Neural progenitor cell (in vitro differentiated cells): ENCODE measurements around the gene ACKR2. TPM values are rescaled to one million over a fixed set of nuclear protein-coding genes. Genes with fewer than 3 reads are reported as not detected.
A peak's percentile ranks its signal among the peaks of the same experiment; 100 is the strongest.

ENCODE experiments used
- DNase-seq: peaks from one replicate; pipeline ENCODE4 v3.0.0-alpha.2; 2016; ENCODE audit warnings: low spot score
- H2AFZ ChIP-seq: fragments of 200-600 bp; sonication (generic); replicated peaks from 2 replicates; pipeline ENCODE4 v1.6.1; 2016; ENCODE audit warnings: antibody characterized with exemption
- H3F3A ChIP-seq: fragments of 200-600 bp; sonication (generic); 2 replicates; pipeline ENCODE4 v1.6.1; 2016; ENCODE audit warnings: antibody characterized with exemption, low read depth
- H3K27ac ChIP-seq: fragments of 200-600 bp; sonication (generic); 2 replicates; pipeline ENCODE4 v1.5.1; 2016; ENCODE audit warnings: mild to moderate bottlenecking
- H3K27me3 ChIP-seq: fragments of 200-600 bp; sonication (generic); 2 replicates; pipeline ENCODE4 v1.6.1; 2016; ENCODE audit warnings: mild to moderate bottlenecking, moderate library complexity
- H3K36me3 ChIP-seq: fragments of 200-600 bp; sonication (generic); 2 replicates; pipeline ENCODE4 v1.5.1; 2016
- H3K4me1 ChIP-seq: fragments of 200-600 bp; sonication (generic); 2 replicates; pipeline ENCODE4 v1.6.1; 2016; ENCODE audit warnings: mixed run types
- H3K4me2 ChIP-seq: fragments of 200-600 bp; sonication (generic); 2 replicates; pipeline ENCODE4 v1.6.1; 2016
- H3K4me3 ChIP-seq: fragments of 200-600 bp; sonication (generic); 2 replicates; pipeline ENCODE4 v1.5.1; 2016
- H3K79me2 ChIP-seq: fragments of 200-600 bp; sonication (generic); 2 replicates; pipeline ENCODE4 v1.6.1; 2016; ENCODE audit warnings: low read depth
- H3K9ac ChIP-seq: fragments of 200-600 bp; sonication (generic); 2 replicates; pipeline ENCODE4 v1.6.1; 2016
- H3K9me3 ChIP-seq: fragments of 200-600 bp; sonication (generic); 2 replicates; pipeline ENCODE4 v1.5.1; 2016; ENCODE audit warnings: low read depth
- H4K20me1 ChIP-seq: fragments of 200-600 bp; sonication (generic); 2 replicates; pipeline ENCODE4 v1.6.1; 2016; ENCODE audit warnings: low read depth
- H3K27ac Mint-ChIP-seq: 3 replicates; pipeline ENCODE4 v1.8.0; 2021; ENCODE audit warnings: mixed read lengths
- H3K27me3 Mint-ChIP-seq: 2 replicates; pipeline ENCODE4 v1.8.0; 2022; ENCODE audit warnings: low read depth, mild to moderate bottlenecking, inconsistent platforms, moderate library complexity, mixed read lengths; ENCODE audit not compliant: insufficient read depth
- H3K36me3 Mint-ChIP-seq: 3 replicates; pipeline ENCODE4 v1.8.0; 2021; ENCODE audit warnings: mixed read lengths
- H3K4me1 Mint-ChIP-seq: 3 replicates; pipeline ENCODE4 v1.8.0; 2021; ENCODE audit warnings: mixed read lengths
- H3K4me3 Mint-ChIP-seq: 3 replicates; pipeline ENCODE4 v1.8.0; 2021; ENCODE audit warnings: mild to moderate bottlenecking, moderate library complexity, mixed read lengths
- H3K9me3 Mint-ChIP-seq: 3 replicates; pipeline ENCODE4 v1.8.0; 2020; ENCODE audit warnings: mixed read lengths
- EZH2 ChIP-seq: fragments of 200-600 bp; sonication (generic); IDR thresholded peaks from 2 replicates; pipeline ENCODE4 v1.6.1; 2017; ENCODE audit warnings: antibody characterized with exemption, mild to moderate bottlenecking, moderate library complexity
- EZH2phosphoT487 ChIP-seq: fragments of 200-600 bp; sonication (generic); IDR thresholded peaks from 2 replicates; pipeline ENCODE4 v1.6.1; 2017; ENCODE audit warnings: antibody characterized with exemption
- total RNA-seq: library from RNA; depleted of rRNA; stranded (reverse); fragments of >200 nt; gene quantifications from 2 replicates; pipeline ENCODE4 v1.2.3, GENCODE V29; 2015; ENCODE audit warnings: low replicate concordance
- TF ChIP-seq, protein P1 (sequence below): fragments of 200-600 bp; sonication (generic); IDR thresholded peaks from 2 replicates; pipeline ENCODE4 v1.5.1; 2017; ENCODE audit warnings: antibody characterized with exemption, mild to moderate bottlenecking

The ACKR2 gene
- total RNA-seq, 1 donor from 2014 or later = not detected

DNA sequence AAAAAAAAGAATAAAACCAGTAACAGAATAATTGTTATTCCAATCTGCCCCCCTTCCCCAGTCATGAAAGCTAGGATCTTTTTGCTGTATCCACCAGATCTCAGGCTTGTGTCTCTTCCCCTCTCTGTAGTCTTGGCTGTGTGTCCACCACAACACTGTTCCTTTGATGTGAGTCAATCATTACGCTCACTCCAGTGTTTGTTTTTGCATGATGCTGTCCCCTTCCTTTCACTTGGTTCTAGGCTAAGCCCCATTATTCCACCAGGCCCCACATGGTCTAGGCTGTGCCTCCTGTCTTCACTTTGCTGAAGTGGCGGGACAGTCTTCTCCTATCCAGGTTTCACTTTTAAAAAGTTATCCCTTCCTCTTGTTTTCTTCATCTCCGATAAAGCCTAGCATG, 13.6 kb downstream of the ACKR2 start:
- Histone ChIP-seq H3K36me3 (no peaks in the 10 kb centered on the region), H3K4me2 (no peak overlapping the region), H3K9me3 (no peaks in the 10 kb centered on the region), H3K27ac (no peak overlapping the region), H3K4me1 (peaks cover 6% of the 10 kb centered on the region), H2AFZ (peak overlapping the region; percentile 60), H3F3A (no peaks in the 10 kb centered on the region), H3K4me3 (no peak overlapping the region), H3K79me2 (no peaks in the 10 kb centered on the region), H3K27me3 (no peaks in the 10 kb centered on the region), H3K9ac (no peak overlapping the region), H4K20me1 (no peaks in the 10 kb centered on the region)
- Mint-ChIP-seq H3K27me3 (no peaks in the 10 kb centered on the region), H3K36me3 (no peaks in the 10 kb centered on the region), H3K9me3 (no peaks in the 10 kb centered on the region), H3K4me3 (no peak overlapping the region), H3K4me1 (peaks cover 9% of the 10 kb centered on the region), H3K27ac (no peak overlapping the region)
- DNase-seq = no peak
- TF ChIP-seq EZH2phosphoT487 = no peak
- TF ChIP-seq, protein P1, sequence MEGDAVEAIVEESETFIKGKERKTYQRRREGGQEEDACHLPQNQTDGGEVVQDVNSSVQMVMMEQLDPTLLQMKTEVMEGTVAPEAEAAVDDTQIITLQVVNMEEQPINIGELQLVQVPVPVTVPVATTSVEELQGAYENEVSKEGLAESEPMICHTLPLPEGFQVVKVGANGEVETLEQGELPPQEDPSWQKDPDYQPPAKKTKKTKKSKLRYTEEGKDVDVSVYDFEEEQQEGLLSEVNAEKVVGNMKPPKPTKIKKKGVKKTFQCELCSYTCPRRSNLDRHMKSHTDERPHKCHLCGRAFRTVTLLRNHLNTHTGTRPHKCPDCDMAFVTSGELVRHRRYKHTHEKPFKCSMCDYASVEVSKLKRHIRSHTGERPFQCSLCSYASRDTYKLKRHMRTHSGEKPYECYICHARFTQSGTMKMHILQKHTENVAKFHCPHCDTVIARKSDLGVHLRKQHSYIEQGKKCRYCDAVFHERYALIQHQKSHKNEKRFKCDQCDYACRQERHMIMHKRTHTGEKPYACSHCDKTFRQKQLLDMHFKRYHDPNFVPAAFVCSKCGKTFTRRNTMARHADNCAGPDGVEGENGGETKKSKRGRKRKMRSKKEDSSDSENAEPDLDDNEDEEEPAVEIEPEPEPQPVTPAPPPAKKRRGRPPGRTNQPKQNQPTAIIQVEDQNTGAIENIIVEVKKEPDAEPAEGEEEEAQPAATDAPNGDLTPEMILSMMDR = no peak
- no peak for TF ChIP-seq EZH2

DNA sequence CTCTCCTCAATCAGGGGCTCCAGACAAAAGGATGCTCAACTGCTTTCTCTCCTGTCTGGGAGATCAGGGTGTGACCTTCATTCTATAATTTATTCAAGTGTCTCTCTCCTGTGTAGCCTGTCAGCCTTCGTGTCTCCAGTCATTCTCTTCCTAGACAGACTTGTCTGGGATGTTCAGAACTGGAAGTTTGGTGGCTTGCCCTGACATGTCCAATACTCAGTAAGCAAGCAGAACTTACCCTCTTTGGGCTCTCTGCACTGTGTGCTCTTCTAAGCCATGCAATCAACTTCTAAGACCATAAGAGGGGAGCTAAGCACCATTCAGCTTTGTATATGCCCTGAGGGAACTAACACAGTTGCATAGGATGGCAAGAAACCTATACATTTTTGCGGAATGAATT, 14.1 kb downstream of the ACKR2 start:
- Mint-ChIP-seq H3K27me3 (no peaks in the 10 kb centered on the region), H3K4me3 (no peak overlapping the region), H3K36me3 (no peaks in the 10 kb centered on the region), H3K9me3 (no peaks in the 10 kb centered on the region), H3K27ac (no peak overlapping the region), H3K4me1 (peaks cover 9% of the 10 kb centered on the region)
- Histone ChIP-seq H3K27me3 (no peaks in the 10 kb centered on the region), H3F3A (no peaks in the 10 kb centered on the region), H3K9me3 (no peaks in the 10 kb centered on the region), H3K27ac (no peak overlapping the region), H3K36me3 (no peaks in the 10 kb centered on the region), H3K79me2 (no peaks in the 10 kb centered on the region), H4K20me1 (no peaks in the 10 kb centered on the region), H3K9ac (no peak overlapping the region), H3K4me3 (no peak overlapping the region), H3K4me1 (peaks cover 6% of the 10 kb centered on the region), H2AFZ (peak overlapping the region; percentile 60), H3K4me2 (no peak overlapping the region)
- DNase-seq = no peak
- TF ChIP-seq EZH2phosphoT487 (no peak), EZH2 (no peak)
- TF ChIP-seq, protein P1 = no peak

DNA sequence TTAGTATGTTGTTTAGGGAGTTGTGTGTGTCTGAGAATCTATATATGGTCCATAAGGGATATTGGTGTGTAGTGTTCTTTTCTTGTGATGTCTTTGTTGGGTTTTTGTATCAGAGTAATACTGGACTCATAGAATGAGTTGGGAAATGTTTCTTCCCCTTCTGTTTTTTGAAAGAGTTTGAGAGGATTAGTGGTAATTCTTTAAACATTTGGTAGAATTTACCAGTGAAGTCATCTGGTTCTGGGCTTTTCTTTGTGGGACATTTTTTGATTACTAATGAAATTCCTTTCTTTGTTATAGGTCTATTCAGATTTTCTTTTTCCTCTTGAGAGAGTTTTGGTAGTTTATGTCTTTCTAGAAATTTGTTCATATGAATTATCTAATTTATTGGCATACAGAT, 16.9 kb downstream of the ACKR2 start:
- Mint-ChIP-seq H3K9me3 (no peaks in the 10 kb centered on the region), H3K4me3 (no peak overlapping the region)
- DNase-seq = no peak

DNA sequence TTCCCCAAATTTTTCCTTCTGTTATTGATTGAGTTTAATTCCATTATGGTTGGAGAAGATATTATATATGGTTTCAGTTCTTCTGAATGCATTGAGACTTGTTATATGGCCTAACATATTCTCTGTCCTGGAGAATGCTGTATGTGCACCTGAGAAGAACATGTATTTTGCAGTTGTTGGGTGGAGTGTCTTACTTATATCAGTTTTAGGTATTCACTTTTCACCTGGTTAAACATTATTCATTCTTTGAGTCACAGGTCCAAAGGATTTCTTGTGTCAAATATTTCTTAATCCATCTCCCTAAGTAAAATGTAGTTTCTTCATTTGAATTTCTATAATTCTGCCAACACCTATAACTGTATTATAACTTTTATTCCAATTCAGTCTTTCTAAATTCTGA, 17.8 kb downstream of the ACKR2 start:
- H3K36me3 Mint-ChIP-seq = no peaks in the 10 kb centered on the region
- no peak for DNase-seq

More for the DNA sequence above, 16.9 kb downstream of the ACKR2 start:
- Histone ChIP-seq H3K4me1 (peaks cover 7% of the 10 kb centered on the region), H3F3A (peaks cover 6% of the 10 kb centered on the region), H4K20me1 (no peaks in the 10 kb centered on the region), H3K27ac (no peak overlapping the region), H3K9ac (no peak overlapping the region), H3K27me3 (no peaks in the 10 kb centered on the region), H3K4me2 (no peak overlapping the region), H3K9me3 (no peaks in the 10 kb centered on the region), H3K36me3 (no peaks in the 10 kb centered on the region), H2AFZ (no peak overlapping the region), H3K79me2 (no peaks in the 10 kb centered on the region), H3K4me3 (no peak overlapping the region)
- TF ChIP-seq EZH2 = no peak
- TF ChIP-seq EZH2phosphoT487 = no peak
- Mint-ChIP-seq H3K4me1 (peaks cover 3% of the 10 kb centered on the region), H3K27me3 (no peaks in the 10 kb centered on the region), H3K36me3 (no peaks in the 10 kb centered on the region), H3K27ac (no peak overlapping the region)

More for the DNA sequence above, 17.8 kb downstream of the ACKR2 start:
- Histone ChIP-seq H3K27ac (no peak overlapping the region), H3K9ac (no peak overlapping the region), H3K9me3 (no peaks in the 10 kb centered on the region), H3K27me3 (no peaks in the 10 kb centered on the region), H3F3A (peaks cover 6% of the 10 kb centered on the region), H3K79me2 (no peaks in the 10 kb centered on the region), H4K20me1 (no peaks in the 10 kb centered on the region), H3K36me3 (no peaks in the 10 kb centered on the region), H3K4me3 (no peak overlapping the region), H3K4me1 (peaks cover 8% of the 10 kb centered on the region), H2AFZ (no peak overlapping the region), H3K4me2 (no peak overlapping the region)
- no peak for TF ChIP-seq EZH2
- TF ChIP-seq EZH2phosphoT487 = no peak
- TF ChIP-seq, protein P1 = no peak
- Mint-ChIP-seq H3K4me1 (peaks cover 3% of the 10 kb centered on the region), H3K27me3 (no peaks in the 10 kb centered on the region), H3K9me3 (no peaks in the 10 kb centered on the region), H3K4me3 (no peak overlapping the region), H3K27ac (no peak overlapping the region)
